HAP-1 (cell line): ENCODE measurements around the gene CFTR.
"Not testable (repeated sequence)": the region's sequence is repeated elsewhere in the genome, so short reads cannot be mapped to it uniquely, and the experiment has no call there.

ENCODE experiments used
- DNase-seq, 2 experiments: peaks; one replicate each; pipeline ENCODE4 v3.0.0-alpha.2; 2016 to 2020; ENCODE audit warnings: low spot score in 2 of 2
- H3K27me3 ChIP-seq: fragments of 250-450 bp; sonication (Bioruptor Pico); 2 replicates; pipeline ENCODE4 v1.5.1; 2020; ENCODE audit warnings: low read depth, mild to moderate bottlenecking, moderate library complexity
- H3K36me3 ChIP-seq: fragments of 250-450 bp; sonication (Bioruptor Pico); replicated peaks from 2 replicates; pipeline ENCODE4 v1.5.1; 2020; ENCODE audit warnings: mild to moderate bottlenecking
- H3K4me1 ChIP-seq: fragments of 250-450 bp; sonication (Bioruptor Pico); 2 replicates; pipeline ENCODE4 v1.5.1; 2020; ENCODE audit warnings: mild to moderate bottlenecking
- H3K4me3 ChIP-seq: fragments of 250-450 bp; sonication (Bioruptor Pico); 2 replicates; pipeline ENCODE4 v1.5.1; 2020; ENCODE audit warnings: mild to moderate bottlenecking, moderate library complexity
- H3K9me3 ChIP-seq: fragments of 250-450 bp; sonication (Bioruptor Pico); 2 replicates; pipeline ENCODE4 v1.5.1; 2020; ENCODE audit warnings: mild to moderate bottlenecking, moderate library complexity
- in situ Hi-C: fragments of 300-500 bp; cut with MboI; formaldehyde crosslinking; loops from 3 replicates; pipeline ENCODE4 v1.14.3; 2020; ENCODE audit warnings: low sequenced_read_pairs, inconsistent platforms, mixed read lengths

The CFTR gene

GRCh38 chr7:117478836-117479224 lies 995 bp upstream of the CFTR start:
- in situ Hi-C loops: no loop called here
- no peaks in the 10 kb centered on the region for H3K36me3 ChIP-seq
- H3K4me3 ChIP-seq: no peak overlapping the region
- H3K9me3 ChIP-seq: no peaks in the 10 kb centered on the region
- DNase-seq: no peak
- H3K4me1 ChIP-seq: peaks cover 9% of the 10 kb centered on the region
- H3K27me3 ChIP-seq: peaks cover 58% of the 10 kb centered on the region

DNA sequence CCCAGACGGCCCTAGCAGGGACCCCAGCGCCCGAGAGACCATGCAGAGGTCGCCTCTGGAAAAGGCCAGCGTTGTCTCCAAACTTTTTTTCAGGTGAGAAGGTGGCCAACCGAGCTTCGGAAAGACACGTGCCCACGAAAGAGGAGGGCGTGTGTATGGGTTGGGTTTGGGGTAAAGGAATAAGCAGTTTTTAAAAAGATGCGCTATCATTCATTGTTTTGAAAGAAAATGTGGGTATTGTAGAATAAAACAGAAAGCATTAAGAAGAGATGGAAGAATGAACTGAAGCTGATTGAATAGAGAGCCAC lies 184 bp downstream of the CFTR start:
- in situ Hi-C loops: no loop called here
- Histone ChIP-seq H3K4me1 (peaks cover 12% of the 10 kb centered on the region), H3K36me3 (no peaks in the 10 kb centered on the region), H3K27me3 (peaks cover 50% of the 10 kb centered on the region), H3K9me3 (no peaks in the 10 kb centered on the region), H3K4me3 (no peak overlapping the region)
- no peak for DNase-seq

DNA sequence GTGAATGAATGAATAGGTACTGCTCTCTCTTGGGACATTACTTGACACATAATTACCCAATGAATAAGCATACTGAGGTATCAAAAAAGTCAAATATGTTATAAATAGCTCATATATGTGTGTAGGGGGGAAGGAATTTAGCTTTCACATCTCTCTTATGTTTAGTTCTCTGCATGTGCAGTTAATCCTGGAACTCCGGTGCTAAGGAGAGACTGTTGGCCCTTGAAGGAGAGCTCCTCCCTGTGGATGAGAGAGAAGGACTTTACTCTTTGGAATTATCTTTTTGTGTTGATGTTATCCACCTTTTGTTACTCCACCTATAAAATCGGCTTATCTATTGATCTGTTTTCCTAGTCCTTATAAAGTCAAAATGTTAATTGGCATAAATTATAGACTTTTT lies 1.2 kb downstream of the CFTR start:
- H3K27me3 ChIP-seq: peaks cover 44% of the 10 kb centered on the region
- DNase-seq: peak; percentile 16 to 71
- no peak overlapping the region for H3K4me3 ChIP-seq
- H3K4me1 ChIP-seq: peaks cover 19% of the 10 kb centered on the region
- in situ Hi-C loops: no loop called here
- H3K9me3 ChIP-seq: no peaks in the 10 kb centered on the region
- H3K36me3 ChIP-seq: no peaks in the 10 kb centered on the region

GRCh38 chr7:117485118-117485620 lies 5.3 kb downstream of the CFTR start:
- H3K27me3 ChIP-seq: peaks cover 53% of the 10 kb centered on the region
- no peaks in the 10 kb centered on the region for H3K36me3 ChIP-seq
- in situ Hi-C loops: no loop called here
- peak; percentile 31 to 96 for DNase-seq
- H3K4me3 ChIP-seq: no peak overlapping the region
- no peaks in the 10 kb centered on the region for H3K9me3 ChIP-seq
- H3K4me1 ChIP-seq: peaks cover 23% of the 10 kb centered on the region

DNA sequence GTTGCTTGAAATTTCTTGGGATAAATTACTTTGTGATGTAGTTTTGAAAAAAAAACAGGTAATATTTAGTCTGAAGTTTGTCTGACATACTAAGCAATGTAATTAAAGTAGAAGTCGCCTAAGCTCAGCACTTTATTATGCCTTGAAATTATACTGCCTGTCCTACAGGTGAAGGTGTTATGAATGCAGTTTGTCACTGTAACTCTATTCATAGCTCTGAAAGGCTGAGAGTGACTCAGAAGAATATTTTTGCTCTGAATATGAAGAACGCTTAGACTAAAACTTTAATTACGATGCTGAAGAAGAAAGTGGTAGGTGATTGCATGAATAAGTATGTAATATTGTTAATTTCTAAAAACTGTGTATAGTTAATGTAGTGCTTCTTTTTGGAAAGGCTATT lies 9.2 kb downstream of the CFTR start:
- Histone ChIP-seq H3K9me3 (no peaks in the 10 kb centered on the region), H3K4me3 (no peak overlapping the region), H3K27me3 (peaks cover 67% of the 10 kb centered on the region), H3K36me3 (no peaks in the 10 kb centered on the region), H3K4me1 (peaks cover 13% of the 10 kb centered on the region)
- DNase-seq: no peak
- in situ Hi-C loops: no loop called here

DNA sequence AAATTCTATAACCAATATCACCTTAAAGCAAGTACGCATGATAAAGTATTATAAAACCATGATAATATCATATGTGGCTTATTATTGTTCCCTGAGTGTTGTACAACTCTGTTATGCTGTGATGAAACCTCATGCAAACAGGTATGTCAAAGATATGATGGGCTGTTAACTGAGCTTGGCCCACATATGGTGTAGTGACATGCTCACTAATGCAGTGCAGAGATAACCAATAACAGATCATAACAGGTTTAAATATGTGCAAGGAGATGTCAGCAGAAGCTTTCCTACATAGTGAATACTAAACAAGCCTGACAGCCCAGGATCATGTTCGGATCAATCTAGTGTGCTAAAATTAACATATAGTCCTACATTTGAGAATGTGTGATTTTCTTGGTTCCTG lies 9.6 kb downstream of the CFTR start:
- in situ Hi-C loops: no loop called here
- Histone ChIP-seq H3K36me3 (no peaks in the 10 kb centered on the region), H3K27me3 (peaks cover 67% of the 10 kb centered on the region), H3K9me3 (no peaks in the 10 kb centered on the region), H3K4me1 (peaks cover 13% of the 10 kb centered on the region), H3K4me3 (no peak overlapping the region)
- no peak for DNase-seq

GRCh38 chr7:117489911-117490310 lies 10.1 kb downstream of the CFTR start:
- H3K27me3 ChIP-seq: peaks cover 71% of the 10 kb centered on the region
- no peaks in the 10 kb centered on the region for H3K9me3 ChIP-seq
- H3K4me1 ChIP-seq: peaks cover 12% of the 10 kb centered on the region
- H3K4me3 ChIP-seq: no peak overlapping the region
- in situ Hi-C loops: no loop called here
- H3K36me3 ChIP-seq: no peaks in the 10 kb centered on the region
- DNase-seq: no peak

DNA sequence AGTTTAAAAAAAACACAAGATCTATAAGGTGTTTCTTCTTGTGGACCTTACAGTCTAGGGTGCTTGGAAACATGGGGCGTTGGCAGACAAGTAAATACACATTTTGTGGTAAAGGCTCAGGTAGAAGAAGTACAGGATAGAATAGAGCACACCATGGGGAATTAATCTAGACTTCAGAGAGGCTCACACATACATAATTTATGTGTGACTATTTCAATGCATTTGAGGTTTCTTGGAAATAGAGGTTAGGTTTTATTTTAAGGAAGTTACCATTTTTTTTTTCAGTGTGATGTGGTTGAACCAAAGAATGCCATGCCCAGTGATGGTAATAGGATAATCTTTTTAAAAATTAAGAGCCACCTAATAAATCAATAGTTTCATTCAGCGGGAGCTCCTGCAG lies 12.8 kb downstream of the CFTR start:
- Histone ChIP-seq H3K36me3 (no peaks in the 10 kb centered on the region), H3K4me3 (no peak overlapping the region), H3K27me3 (peaks cover 63% of the 10 kb centered on the region), H3K9me3 (no peaks in the 10 kb centered on the region), H3K4me1 (no peaks in the 10 kb centered on the region)
- in situ Hi-C loops: no loop called here
- DNase-seq: no peak

GRCh38 chr7:117493460-117493859 lies 13.6 kb downstream of the CFTR start:
- no peak overlapping the region for H3K4me3 ChIP-seq
- in situ Hi-C loops: no loop called here
- peaks cover 58% of the 10 kb centered on the region for H3K27me3 ChIP-seq
- DNase-seq: no peak
- H3K9me3 ChIP-seq: no peaks in the 10 kb centered on the region
- H3K4me1 ChIP-seq: no peaks in the 10 kb centered on the region
- H3K36me3 ChIP-seq: no peaks in the 10 kb centered on the region

- DNase-seq: no peak
- in situ Hi-C loops: no loop called here
- no peak overlapping the region for H3K4me3 ChIP-seq
- peaks cover 42% of the 10 kb centered on the region for H3K27me3 ChIP-seq
- H3K9me3 ChIP-seq: no peaks in the 10 kb centered on the region
- no peaks in the 10 kb centered on the region for H3K4me1 ChIP-seq
- H3K36me3 ChIP-seq: no peaks in the 10 kb centered on the region
Observed at GRCh38 chr7:117495308-117495707, 15.5 kb downstream of the CFTR start.

GRCh38 chr7:117502331-117502730 lies 22.5 kb downstream of the CFTR start:
- in situ Hi-C loops: no loop called here
- DNase-seq: no peak
- peaks cover 8% of the 10 kb centered on the region; the same call in 1 of the 2 replicates for H3K27me3 ChIP-seq
- H3K9me3 ChIP-seq: no peaks in the 10 kb centered on the region
- H3K4me3 ChIP-seq: no peak overlapping the region
- H3K4me1 ChIP-seq: no peaks in the 10 kb centered on the region
- H3K36me3 ChIP-seq: no peaks in the 10 kb centered on the region

DNA sequence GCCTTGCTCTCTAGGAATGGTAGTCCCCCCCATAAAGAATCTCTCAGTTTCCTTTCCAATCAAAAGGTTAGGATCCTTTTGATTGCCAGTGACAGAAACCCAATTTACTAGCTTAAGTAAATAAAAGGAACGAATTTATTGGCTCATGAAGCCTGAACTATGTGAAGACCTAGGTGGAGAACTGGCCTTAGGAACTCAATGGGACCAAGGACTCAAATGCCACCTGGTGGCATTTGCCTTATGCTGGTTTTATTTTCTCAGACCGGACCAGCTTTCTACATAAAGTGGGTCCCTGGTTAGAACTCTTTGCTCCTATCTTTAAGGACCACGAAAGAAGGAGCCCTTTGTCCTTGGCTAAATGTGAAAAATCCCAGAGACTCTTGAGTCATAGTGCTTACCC lies 25.4 kb downstream of the CFTR start:
- Histone ChIP-seq H3K27me3 (peaks cover 10% of the 10 kb centered on the region), H3K4me3 (no peak overlapping the region), H3K36me3 (no peaks in the 10 kb centered on the region), H3K9me3 (no peaks in the 10 kb centered on the region), H3K4me1 (no peaks in the 10 kb centered on the region)
- no peak for DNase-seq
- in situ Hi-C loops: no loop called here

DNA sequence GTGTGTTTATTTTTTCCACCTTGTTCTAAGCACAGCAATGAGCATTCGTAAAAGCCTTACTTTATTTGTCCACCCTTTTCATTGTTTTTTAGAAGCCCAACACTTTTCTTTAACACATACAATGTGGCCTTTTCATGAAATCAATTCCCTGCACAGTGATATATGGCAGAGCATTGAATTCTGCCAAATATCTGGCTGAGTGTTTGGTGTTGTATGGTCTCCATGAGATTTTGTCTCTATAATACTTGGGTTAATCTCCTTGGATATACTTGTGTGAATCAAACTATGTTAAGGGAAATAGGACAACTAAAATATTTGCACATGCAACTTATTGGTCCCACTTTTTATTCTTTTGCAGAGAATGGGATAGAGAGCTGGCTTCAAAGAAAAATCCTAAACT lies 28.9 kb downstream of the CFTR start:
- DNase-seq: no peak
- H3K9me3 ChIP-seq: no peaks in the 10 kb centered on the region
- in situ Hi-C loops: no loop called here
- no peak overlapping the region for H3K4me3 ChIP-seq
- H3K36me3 ChIP-seq: no peaks in the 10 kb centered on the region
- no peaks in the 10 kb centered on the region for H3K4me1 ChIP-seq
- peaks cover 4% of the 10 kb centered on the region; the same call in 1 of the 2 replicates for H3K27me3 ChIP-seq

DNA sequence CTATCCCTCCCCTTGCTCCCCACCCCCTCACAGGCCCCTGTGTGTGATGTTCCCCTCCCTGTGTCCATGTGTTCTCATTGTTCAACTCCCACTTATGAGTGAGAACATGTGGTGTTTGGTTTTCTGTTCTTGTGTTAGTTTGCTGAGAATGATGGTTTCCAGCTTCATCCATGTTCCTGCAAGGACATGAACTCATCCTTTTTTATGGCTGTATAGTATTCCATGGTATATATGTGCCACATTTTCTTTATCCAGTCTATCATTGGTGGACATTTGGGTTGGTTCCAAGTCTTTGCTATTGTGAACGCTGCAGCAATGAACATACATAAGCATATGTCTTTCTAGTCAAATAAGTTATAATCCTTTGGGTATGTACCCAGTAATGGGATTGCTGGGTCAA lies 37.4 kb downstream of the CFTR start:
- H3K4me1 ChIP-seq, DNase-seq, H3K27me3 ChIP-seq, H3K9me3 ChIP-seq, in situ Hi-C loops, H3K36me3 ChIP-seq, H3K4me3 ChIP-seq: not testable (repeated sequence)

DNA sequence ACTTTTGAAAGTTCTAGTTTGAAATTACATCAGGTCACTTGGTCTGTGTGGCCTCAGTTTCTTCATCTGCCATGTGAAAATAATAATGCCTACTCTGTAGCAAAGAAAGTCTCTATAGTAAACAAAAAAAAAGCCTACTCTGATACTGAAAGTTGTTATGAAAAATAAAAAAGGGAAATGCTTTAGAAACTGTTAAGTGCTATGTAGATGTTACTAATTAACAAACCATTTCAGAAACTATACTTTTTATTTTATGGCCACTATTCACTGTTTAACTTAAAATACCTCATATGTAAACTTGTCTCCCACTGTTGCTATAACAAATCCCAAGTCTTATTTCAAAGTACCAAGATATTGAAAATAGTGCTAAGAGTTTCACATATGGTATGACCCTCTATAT lies 50.6 kb downstream of the CFTR start:
- H3K36me3 ChIP-seq: no peaks in the 10 kb centered on the region
- no peak for DNase-seq
- in situ Hi-C loops: no loop called here

More for the DNA sequence above, 50.6 kb downstream of the CFTR start:
- no peaks in the 10 kb centered on the region for H3K9me3 ChIP-seq
- H3K27me3 ChIP-seq: no peaks in the 10 kb centered on the region
- H3K4me1 ChIP-seq: no peaks in the 10 kb centered on the region
- H3K4me3 ChIP-seq: no peak overlapping the region
